KOPT-K1 (cell line): ENCODE data around the gene FAF1.

Experiments
- H3K27ac ChIP-seq: fragments of 200-600 bp; sonication (generic); 2 replicates; pipeline ENCODE4 v1.5.1; 2016; ENCODE audit warnings: antibody characterized with exemption, mild to moderate bottlenecking, low read depth, low read length; ENCODE audit not compliant: poor library complexity, severe bottlenecking
- H3K36me3 ChIP-seq: fragments of 200-600 bp; sonication (generic); 2 replicates; pipeline ENCODE4 v1.5.1; 2017; ENCODE audit warnings: antibody characterized with exemption, mild to moderate bottlenecking, low read length, moderate library complexity; ENCODE audit not compliant: insufficient read depth
- H3K9me3 ChIP-seq: fragments of 200-600 bp; sonication (generic); 2 replicates; pipeline ENCODE4 v1.5.1; 2017; ENCODE audit warnings: antibody characterized with exemption, low read length, mild to moderate bottlenecking; ENCODE audit not compliant: insufficient read depth, poor library complexity, severe bottlenecking

The FAF1 gene

GRCh38 chr1:50493710-50494109 is 466.4 kb downstream of the FAF1 start:
- Histone ChIP-seq H3K36me3 (peaks cover 59% of the 10 kb centered on the region), H3K9me3 (peaks cover 23% of the 10 kb centered on the region), H3K27ac (no peak overlapping the region)

GRCh38 chr1:50492142-50492541 is 467.9 kb downstream of the FAF1 start:
- Histone ChIP-seq H3K27ac (no peak overlapping the region), H3K36me3 (peaks cover 57% of the 10 kb centered on the region), H3K9me3 (peaks cover 8% of the 10 kb centered on the region)

GRCh38 chr1:50491142-50491541 is 468.9 kb downstream of the FAF1 start:
- H3K27ac ChIP-seq, result no peak overlapping the region
- H3K9me3 ChIP-seq, result no peaks in the 10 kb centered on the region
- H3K36me3 ChIP-seq, result peaks cover 56% of the 10 kb centered on the region

- H3K27ac ChIP-seq, result no peak overlapping the region
- peaks cover 58% of the 10 kb centered on the region for H3K36me3 ChIP-seq
- no peaks in the 10 kb centered on the region for H3K9me3 ChIP-seq
Observed at GRCh38 chr1:50490640-50491039, 469.4 kb downstream of the FAF1 start.

DNA sequence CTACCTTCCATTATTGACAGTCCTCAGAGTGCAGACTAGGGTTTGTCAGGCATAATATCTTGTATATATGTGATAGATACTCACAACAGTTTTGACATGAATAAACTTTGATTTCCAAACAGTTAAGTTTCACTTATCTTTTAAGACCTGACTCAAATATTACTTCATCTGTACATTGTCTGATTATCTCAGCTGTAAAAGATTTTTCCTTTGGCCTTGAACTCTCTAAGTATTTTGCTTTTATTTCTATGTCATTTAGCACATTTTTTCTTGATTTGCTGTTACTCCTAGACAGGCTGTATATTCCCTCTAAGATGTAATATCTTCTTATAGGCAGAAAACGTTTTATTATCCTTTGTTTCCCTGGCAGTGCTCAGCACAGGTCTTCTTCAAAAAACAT is 471.2 kb downstream of the FAF1 start:
- Histone ChIP-seq H3K27ac (no peak overlapping the region), H3K36me3 (peaks cover 53% of the 10 kb centered on the region), H3K9me3 (no peaks in the 10 kb centered on the region)

GRCh38 chr1:50488356-50488755 is 471.7 kb downstream of the FAF1 start:
- peaks cover 53% of the 10 kb centered on the region for H3K36me3 ChIP-seq
- no peak overlapping the region for H3K27ac ChIP-seq
- no peaks in the 10 kb centered on the region for H3K9me3 ChIP-seq

GRCh38 chr1:50487725-50488124 is 472.3 kb downstream of the FAF1 start:
- Histone ChIP-seq H3K9me3 (no peaks in the 10 kb centered on the region), H3K27ac (no peak overlapping the region), H3K36me3 (peaks cover 53% of the 10 kb centered on the region)

DNA sequence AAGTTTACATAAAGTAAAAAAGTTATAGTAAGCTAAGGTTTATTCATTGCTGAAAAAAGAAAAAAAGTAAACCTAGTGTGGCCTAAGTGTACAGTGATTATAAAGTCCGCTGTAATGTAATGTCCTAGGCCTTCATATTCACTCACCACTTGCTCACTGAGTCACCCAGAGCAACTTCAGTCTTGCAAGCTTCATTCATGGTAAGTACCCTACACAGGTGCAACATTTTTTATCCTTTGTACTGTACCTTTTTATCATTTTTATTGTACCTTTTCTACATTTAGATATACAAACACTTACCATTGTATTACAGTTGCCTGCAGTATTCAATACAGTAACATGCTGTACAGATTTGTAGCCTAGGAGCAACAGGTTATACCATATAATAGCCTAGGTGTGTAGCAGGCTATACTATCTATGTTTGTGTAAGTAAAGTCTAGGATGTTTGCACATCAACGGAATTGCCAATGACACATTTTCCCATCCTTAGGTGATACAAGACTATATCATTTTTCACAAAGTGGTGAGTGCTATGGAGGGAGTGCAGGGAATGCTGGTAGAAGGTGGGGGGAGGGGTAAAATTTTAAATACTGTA is 478.8 kb downstream of the FAF1 start:
- H3K36me3 ChIP-seq, result 0 out of 2 replicates have a peak, but pooled peaks cover 10% of the 10 kb centered on the region
- H3K27ac ChIP-seq, result no peak overlapping the region

GRCh38 chr1:50476800-50477199 is 483.3 kb downstream of the FAF1 start:
- Histone ChIP-seq H3K9me3 (no peaks in the 10 kb centered on the region), H3K36me3 (peaks cover 44% of the 10 kb centered on the region), H3K27ac (no peak overlapping the region)

More for the DNA sequence above, 478.8 kb downstream of the FAF1 start:
- H3K9me3 ChIP-seq, result no peaks in the 10 kb centered on the region

GRCh38 chr1:50474859-50475809 is 484.9 kb downstream of the FAF1 start:
- Histone ChIP-seq H3K36me3 (peaks cover 51% of the 10 kb centered on the region), H3K9me3 (no peaks in the 10 kb centered on the region), H3K27ac (no peak overlapping the region)

GRCh38 chr1:50473513-50473912 is 486.6 kb downstream of the FAF1 start:
- H3K27ac ChIP-seq, result no peak overlapping the region
- peaks cover 56% of the 10 kb centered on the region for H3K36me3 ChIP-seq
- H3K9me3 ChIP-seq, result no peaks in the 10 kb centered on the region

- Histone ChIP-seq H3K9me3 (no peaks in the 10 kb centered on the region), H3K36me3 (peaks cover 56% of the 10 kb centered on the region), H3K27ac (no peak overlapping the region)
Observed at GRCh38 chr1:50471967-50472366, 488.1 kb downstream of the FAF1 start.

- H3K9me3 ChIP-seq, result no peaks in the 10 kb centered on the region
- peaks cover 5% of the 10 kb centered on the region; the same call in 1 of the 2 replicates for H3K36me3 ChIP-seq
- H3K27ac ChIP-seq, result no peak overlapping the region
Observed at GRCh38 chr1:50462964-50463363, 497.1 kb downstream of the FAF1 start.

DNA sequence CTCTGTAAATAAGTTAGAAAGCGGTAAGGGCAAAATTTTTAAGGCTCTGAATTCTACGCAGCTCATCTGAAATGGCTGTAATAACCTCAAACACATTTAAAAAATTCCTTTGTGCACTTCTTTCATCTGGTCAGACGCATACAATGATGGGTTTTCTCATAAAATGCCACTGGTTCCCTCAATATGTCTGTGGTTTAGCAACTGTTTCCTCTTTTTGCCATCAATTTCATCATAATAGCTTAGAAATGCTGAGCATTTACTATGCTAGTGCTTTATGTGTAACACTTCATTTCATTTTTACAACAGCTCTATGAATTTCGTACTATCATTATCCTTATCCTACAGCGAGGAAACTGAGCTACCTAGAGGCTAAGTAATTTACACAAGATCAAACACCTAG is 501.6 kb downstream of the FAF1 start:
- Histone ChIP-seq H3K27ac (no peak overlapping the region), H3K9me3 (no peaks in the 10 kb centered on the region), H3K36me3 (0 out of 2 replicates have a peak, but pooled peaks cover 2% of the 10 kb centered on the region)

DNA sequence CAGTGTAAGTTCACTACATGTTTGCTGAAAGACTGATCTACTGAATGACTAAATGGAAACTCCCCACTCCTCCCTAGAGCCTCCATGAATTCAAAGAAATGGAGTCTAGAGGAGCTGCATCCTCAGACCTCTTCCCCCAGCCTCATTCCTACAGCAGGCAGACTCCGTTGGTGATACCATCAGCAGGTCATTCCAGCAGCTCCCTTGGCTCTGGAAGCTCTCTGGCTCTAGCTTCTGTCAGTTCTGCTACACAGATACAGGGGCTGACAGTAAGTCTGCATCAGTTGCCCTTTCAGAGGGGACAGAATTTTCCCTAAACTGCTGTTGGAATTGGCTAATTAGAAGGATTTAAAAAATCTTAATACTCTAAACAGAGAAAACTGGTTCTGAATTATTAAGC is 505.2 kb downstream of the FAF1 start:
- H3K27ac ChIP-seq, result no peak overlapping the region
- H3K36me3 ChIP-seq, result no peaks in the 10 kb centered on the region
- no peaks in the 10 kb centered on the region for H3K9me3 ChIP-seq
